NB4 (cell line): ENCODE results near the gene MRPL33.

Experiments
- DNase-seq: peaks from one replicate; pipeline ENCODE4 v3.0.0; 2010; ENCODE audit warnings: low read depth
- H3K4me3 ChIP-seq: one replicate; pipeline ENCODE4 v1.5.1; 2011; ENCODE audit warnings: mild to moderate bottlenecking, low read depth, low read length, moderate library complexity
- CTCF ChIP-seq: IDR thresholded peaks from one replicate; pipeline ENCODE4 v1.5.1; 2012; ENCODE audit warnings: low read depth, low read length
- MAX ChIP-seq: IDR thresholded peaks from 2 replicates; pipeline ENCODE4 v1.6.1; 2011; ENCODE audit warnings: low read depth, low read length
- MYC ChIP-seq: IDR thresholded peaks from 2 replicates; pipeline ENCODE4 v1.6.1; 2011; ENCODE audit warnings: low read depth, low read length
- POLR2A ChIP-seq: IDR thresholded peaks from 2 replicates; pipeline ENCODE4 v1.6.1; 2011; ENCODE audit warnings: mild to moderate bottlenecking; ENCODE audit not compliant: insufficient read length; ENCODE audit errors: extremely low read depth

The MRPL33 gene

DNA sequence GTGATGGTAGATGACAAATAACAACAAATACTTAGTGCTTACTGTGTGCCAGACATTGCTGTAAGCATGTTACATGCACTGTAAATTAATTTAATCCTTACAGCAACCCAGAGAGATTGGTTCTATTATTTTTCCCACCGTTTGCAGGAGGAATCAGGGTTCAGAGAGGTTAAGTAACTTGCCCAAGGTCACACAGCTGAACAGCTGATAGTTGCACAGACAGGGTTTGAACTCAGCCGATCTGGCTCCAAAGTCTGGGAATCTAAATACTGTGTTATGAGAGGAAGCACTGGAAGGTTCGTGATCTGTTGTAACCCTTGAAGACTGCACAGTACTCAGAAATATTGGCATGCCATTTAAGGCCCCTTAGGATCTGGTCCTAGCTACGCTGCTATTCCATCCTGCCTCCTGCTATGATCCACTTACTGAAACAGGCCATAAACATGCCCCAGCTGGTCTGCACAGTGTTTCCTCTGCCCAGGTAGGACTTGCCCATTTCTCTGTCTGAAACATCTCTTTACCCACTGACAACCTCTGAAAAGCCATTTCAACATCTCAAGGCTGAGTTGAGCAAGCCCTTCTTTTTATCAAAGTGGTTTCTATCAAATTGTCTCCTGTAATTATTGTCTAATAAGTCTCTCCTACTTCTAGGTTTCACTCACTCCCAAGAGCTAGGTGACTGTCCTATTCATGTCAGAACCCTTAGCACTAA lies 40.4 kb upstream of the MRPL33 start:
- no peak for DNase-seq
- no peak for TF ChIP-seq POLR2A
- TF ChIP-seq MYC, result no peak
- no peak for TF ChIP-seq CTCF
- TF ChIP-seq MAX, result no peak

DNA sequence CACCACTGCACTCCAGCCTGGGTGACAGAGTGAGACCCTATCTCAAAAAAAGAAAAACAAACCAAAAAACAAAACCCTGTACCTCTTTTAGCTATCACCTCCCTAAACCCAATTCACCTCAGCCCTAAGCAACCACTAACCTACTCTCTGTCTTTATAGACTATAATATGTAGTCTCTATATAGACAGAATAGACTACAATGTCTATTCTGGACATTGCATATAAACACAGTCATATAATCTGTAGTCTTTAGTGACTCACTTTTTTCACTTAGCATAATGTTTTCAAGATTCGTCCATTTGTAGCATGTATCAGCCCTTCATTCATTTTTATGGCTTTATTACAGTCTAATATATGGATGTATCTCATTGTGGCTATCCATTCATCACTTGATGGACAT lies 37.2 kb upstream of the MRPL33 start:
- H3K4me3 ChIP-seq, result no peak overlapping the region
- no peak for DNase-seq
- TF ChIP-seq MAX (no peak), MYC (no peak), POLR2A (no peak), CTCF (no peak)

More for the DNA sequence above, 40.4 kb upstream of the MRPL33 start:
- H3K4me3 ChIP-seq, result no peak overlapping the region

GRCh38 chr2:27735263-27735904 lies 36.1 kb upstream of the MRPL33 start:
- TF ChIP-seq POLR2A (no peak), MAX (no peak), CTCF (no peak), MYC (no peak)
- H3K4me3 ChIP-seq, result no peak overlapping the region
- DNase-seq, result no peak

GRCh38 chr2:27736031-27736889 lies 35.3 kb upstream of the MRPL33 start:
- no peak overlapping the region for H3K4me3 ChIP-seq
- no peak for TF ChIP-seq POLR2A
- DNase-seq, result no peak

- no peak overlapping the region for H3K4me3 ChIP-seq
- DNase-seq, result no peak
- TF ChIP-seq MYC, result no peak
- no peak for TF ChIP-seq POLR2A
- no peak for TF ChIP-seq CTCF
- TF ChIP-seq MAX, result no peak
Observed at GRCh38 chr2:27736890-27737204, 34.7 kb upstream of the MRPL33 start.

DNA sequence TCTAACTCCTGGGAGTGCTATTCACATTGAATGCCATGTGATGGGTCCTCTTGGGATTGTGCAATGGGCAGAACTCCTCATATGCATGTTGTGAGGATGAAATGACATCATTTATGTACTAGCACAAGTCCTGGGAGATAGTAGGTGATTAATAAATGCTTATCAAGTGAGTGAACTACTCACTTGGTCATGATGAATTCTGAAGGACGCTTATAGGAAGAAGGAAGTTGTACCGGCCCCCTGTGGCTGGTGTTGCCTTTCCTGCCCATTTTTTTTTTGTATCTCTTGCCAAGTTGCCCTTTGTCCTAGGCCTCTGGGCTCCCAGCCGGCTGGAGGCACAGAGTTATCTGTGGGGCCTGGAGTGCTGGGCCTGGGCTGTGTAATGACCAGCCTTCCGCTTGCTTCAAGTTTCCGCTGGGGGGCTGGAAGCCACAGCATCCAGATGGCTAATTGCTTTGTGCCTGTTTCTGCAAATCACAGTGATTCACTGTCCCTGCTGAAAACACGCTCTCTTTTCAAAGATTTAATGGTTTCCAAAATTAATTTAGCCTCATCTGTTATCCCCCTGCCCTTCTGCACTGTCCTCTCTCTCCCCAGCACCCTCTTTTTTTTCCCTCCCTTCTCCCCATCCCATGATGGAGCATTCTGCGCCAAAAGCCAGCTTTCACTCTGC lies 33.7 kb upstream of the MRPL33 start:
- H3K4me3 ChIP-seq, result no peak overlapping the region
- TF ChIP-seq POLR2A, result no peak
- TF ChIP-seq MAX, result no peak
- TF ChIP-seq CTCF, result no peak
- no peak for TF ChIP-seq MYC
- no peak for DNase-seq
